Activated CD4-positive, CD25-positive, alpha-beta regulatory T cell treated with anti-CD3 and anti-CD28 coated beads, Interleukin-2, amount 50 U/mL, for 24 hours (primary cell): ENCODE results near the gene YPEL5.

Experiments used
- ATAC-seq, 2 donors: fragments of 150-1000 bp; cut with Tn5 transposase; one replicate each; pipeline ENCODE4 v1.10.0; 2021; ENCODE audit warnings: mild to moderate bottlenecking in 1 of 2, moderate library complexity in 1 of 2

Gene YPEL5

GRCh38 chr2:30208453-30208852 is 61.6 kb downstream of the YPEL5 start:
- peak in 1 of 2 donors; percentile 41 for ATAC-seq

- no peak for ATAC-seq
Observed at GRCh38 chr2:30209227-30209626, 62.4 kb downstream of the YPEL5 start.
